GM18519 (cell line): ENCODE results near the gene FEM1B.

Experiments
- ATAC-seq: cut with Tn5 transposase; IDR thresholded peaks from one replicate; pipeline ENCODE4 v1.9.1; 2021; ENCODE audit warnings: mild to moderate bottlenecking, moderate library complexity; ENCODE audit not compliant: unreplicated experiment, low FRiP score

Gene FEM1B

GRCh38 chr15:68340726-68341671 lies 63.5 kb downstream of the FEM1B start:
- ATAC-seq, result no peak

GRCh38 chr15:68341760-68342725 lies 64.5 kb downstream of the FEM1B start:
- ATAC-seq, result no peak

GRCh38 chr15:68343579-68344225 lies 66.2 kb downstream of the FEM1B start:
- ATAC-seq, result no peak

- ATAC-seq, result no peak
Measured at GRCh38 chr15:68344600-68344999, 67.1 kb downstream of the FEM1B start.
